GM18505 (cell line): ENCODE results near the gene GRPEL1.

Experiments used
- ATAC-seq: cut with Tn5 transposase; IDR thresholded peaks from one replicate; pipeline ENCODE4 v1.9.1; 2021; ENCODE audit not compliant: unreplicated experiment
- POLR2A ChIP-seq: IDR thresholded peaks from 4 replicates; pipeline ENCODE4 v1.6.1; 2011; ENCODE audit warnings: borderline replicate concordance; ENCODE audit not compliant: insufficient read depth, insufficient read length; ENCODE audit errors: extremely low read depth

The GRPEL1 gene

GRCh38 chr4:7034262-7035081 is 33.4 kb downstream of the GRPEL1 start:
- ATAC-seq: no peak

GRCh38 chr4:7032596-7032995 is 35.3 kb downstream of the GRPEL1 start:
- no peak for TF ChIP-seq POLR2A
- ATAC-seq: no peak

More at GRCh38 chr4:7034262-7035081, 33.4 kb downstream of the GRPEL1 start:
- no peak for TF ChIP-seq POLR2A

GRCh38 chr4:7031558-7032449 is 36.1 kb downstream of the GRPEL1 start:
- no peak for ATAC-seq
- no peak for TF ChIP-seq POLR2A

- ATAC-seq: no peak
- TF ChIP-seq POLR2A: no peak
Measured at GRCh38 chr4:7030856-7031255, 37.0 kb downstream of the GRPEL1 start.

- no peak for ATAC-seq
- no peak for TF ChIP-seq POLR2A
Measured at GRCh38 chr4:7029921-7030320, 37.9 kb downstream of the GRPEL1 start.

- ATAC-seq: no peak
Measured at GRCh38 chr4:7029212-7029611, 38.7 kb downstream of the GRPEL1 start.

GRCh38 chr4:7027913-7028312 is 40.0 kb downstream of the GRPEL1 start:
- no peak for TF ChIP-seq POLR2A
- ATAC-seq: no peak

More at GRCh38 chr4:7029212-7029611, 38.7 kb downstream of the GRPEL1 start:
- no peak for TF ChIP-seq POLR2A

GRCh38 chr4:7027284-7027683 is 40.6 kb downstream of the GRPEL1 start:
- no peak for ATAC-seq
- TF ChIP-seq POLR2A: no peak

- no peak for ATAC-seq
- no peak for TF ChIP-seq POLR2A
Measured at GRCh38 chr4:7026107-7026506, 41.8 kb downstream of the GRPEL1 start.

- no peak for ATAC-seq
- no peak for TF ChIP-seq POLR2A
Measured at GRCh38 chr4:7025040-7025602, 42.7 kb downstream of the GRPEL1 start.

- ATAC-seq: no peak
- TF ChIP-seq POLR2A: no peak
Measured at GRCh38 chr4:7024336-7024890, 43.5 kb downstream of the GRPEL1 start.

- no peak for TF ChIP-seq POLR2A
- ATAC-seq: no peak
Measured at GRCh38 chr4:7023901-7024300, 44.0 kb downstream of the GRPEL1 start.

- TF ChIP-seq POLR2A: no peak
- no peak for ATAC-seq
Measured at GRCh38 chr4:7023486-7023885, 44.4 kb downstream of the GRPEL1 start.
